ENCODE results near the gene BMP6. TPM values are rescaled to one million over a fixed set of nuclear protein-coding genes. Genes with fewer than 3 reads are reported as not detected.

The BMP6 gene
- total RNA-seq, 1 experiment from 2014 or later = 13.6 TPM

DNA sequence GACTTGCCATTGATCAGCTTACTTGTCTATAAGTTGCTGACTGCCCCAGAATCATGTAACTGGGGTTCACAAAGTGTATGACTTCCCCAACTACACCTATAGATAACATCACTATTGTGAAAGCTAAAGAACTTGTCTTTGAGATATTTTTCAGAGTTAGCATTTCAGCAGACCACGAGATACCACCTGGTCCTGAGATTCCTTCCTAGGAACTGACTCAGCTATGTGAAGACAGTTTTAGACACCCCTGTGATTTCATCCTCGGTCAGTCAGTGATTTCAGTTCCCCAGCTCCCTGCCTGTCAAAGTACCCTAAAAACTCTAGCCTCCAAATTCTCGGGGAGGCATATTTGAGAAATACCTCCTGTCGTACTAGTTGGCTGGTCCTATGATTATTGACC, 122.3 kb downstream of the BMP6 start:
- POLR2A ChIA-PET = no interaction called here
- Histone ChIP-seq H3K4me1 (ENCODE audit: control insufficient read depth, insufficient read depth, low read length) (no peaks in the 10 kb centered on the region), H3K36me3 (ENCODE audit: control insufficient read depth, insufficient read depth, low read length) (no peaks in the 10 kb centered on the region), H3K27ac (ENCODE audit: low read length) (no peak overlapping the region), H3K27me3 (ENCODE audit: control insufficient read depth, insufficient read depth, low read length) (no peaks in the 10 kb centered on the region), H3K9me3 (ENCODE audit: control insufficient read depth, insufficient read depth, low read depth, low read length) (peaks cover 20% of the 10 kb centered on the region; the same call in 1 of the 2 replicates), H3K4me3 (ENCODE audit: low read depth in 2 of 2, low read length in 2 of 2) (no peak overlapping the region)
- intact Hi-C loops (cut with micrococcal nuclease; ENCODE audit: unreplicated experiment) = no loop called here
- CTCF ChIA-PET = no interaction called here
- no TSS peak for BruUV-seq (replicated peaks)
- ATAC-seq (no peak), DNase-seq (ENCODE audit: low read depth, low spot score) (no peak)
- in situ Hi-C loops (cut with HindIII; ENCODE audit: low pct_unique_long_range_greater_than_20kb, low sequenced_read_pairs) = no loop called here
- TF ChIP-seq, protein P1, sequence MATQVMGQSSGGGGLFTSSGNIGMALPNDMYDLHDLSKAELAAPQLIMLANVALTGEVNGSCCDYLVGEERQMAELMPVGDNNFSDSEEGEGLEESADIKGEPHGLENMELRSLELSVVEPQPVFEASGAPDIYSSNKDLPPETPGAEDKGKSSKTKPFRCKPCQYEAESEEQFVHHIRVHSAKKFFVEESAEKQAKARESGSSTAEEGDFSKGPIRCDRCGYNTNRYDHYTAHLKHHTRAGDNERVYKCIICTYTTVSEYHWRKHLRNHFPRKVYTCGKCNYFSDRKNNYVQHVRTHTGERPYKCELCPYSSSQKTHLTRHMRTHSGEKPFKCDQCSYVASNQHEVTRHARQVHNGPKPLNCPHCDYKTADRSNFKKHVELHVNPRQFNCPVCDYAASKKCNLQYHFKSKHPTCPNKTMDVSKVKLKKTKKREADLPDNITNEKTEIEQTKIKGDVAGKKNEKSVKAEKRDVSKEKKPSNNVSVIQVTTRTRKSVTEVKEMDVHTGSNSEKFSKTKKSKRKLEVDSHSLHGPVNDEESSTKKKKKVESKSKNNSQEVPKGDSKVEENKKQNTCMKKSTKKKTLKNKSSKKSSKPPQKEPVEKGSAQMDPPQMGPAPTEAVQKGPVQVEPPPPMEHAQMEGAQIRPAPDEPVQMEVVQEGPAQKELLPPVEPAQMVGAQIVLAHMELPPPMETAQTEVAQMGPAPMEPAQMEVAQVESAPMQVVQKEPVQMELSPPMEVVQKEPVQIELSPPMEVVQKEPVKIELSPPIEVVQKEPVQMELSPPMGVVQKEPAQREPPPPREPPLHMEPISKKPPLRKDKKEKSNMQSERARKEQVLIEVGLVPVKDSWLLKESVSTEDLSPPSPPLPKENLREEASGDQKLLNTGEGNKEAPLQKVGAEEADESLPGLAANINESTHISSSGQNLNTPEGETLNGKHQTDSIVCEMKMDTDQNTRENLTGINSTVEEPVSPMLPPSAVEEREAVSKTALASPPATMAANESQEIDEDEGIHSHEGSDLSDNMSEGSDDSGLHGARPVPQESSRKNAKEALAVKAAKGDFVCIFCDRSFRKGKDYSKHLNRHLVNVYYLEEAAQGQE (IDR thresholded peaks at IDR 0.05; ENCODE audit: insufficient read depth in 1 of 2, low read depth in 2 of 2, low read length in 1 of 2) = no peak
- TF ChIP-seq, protein P2, sequence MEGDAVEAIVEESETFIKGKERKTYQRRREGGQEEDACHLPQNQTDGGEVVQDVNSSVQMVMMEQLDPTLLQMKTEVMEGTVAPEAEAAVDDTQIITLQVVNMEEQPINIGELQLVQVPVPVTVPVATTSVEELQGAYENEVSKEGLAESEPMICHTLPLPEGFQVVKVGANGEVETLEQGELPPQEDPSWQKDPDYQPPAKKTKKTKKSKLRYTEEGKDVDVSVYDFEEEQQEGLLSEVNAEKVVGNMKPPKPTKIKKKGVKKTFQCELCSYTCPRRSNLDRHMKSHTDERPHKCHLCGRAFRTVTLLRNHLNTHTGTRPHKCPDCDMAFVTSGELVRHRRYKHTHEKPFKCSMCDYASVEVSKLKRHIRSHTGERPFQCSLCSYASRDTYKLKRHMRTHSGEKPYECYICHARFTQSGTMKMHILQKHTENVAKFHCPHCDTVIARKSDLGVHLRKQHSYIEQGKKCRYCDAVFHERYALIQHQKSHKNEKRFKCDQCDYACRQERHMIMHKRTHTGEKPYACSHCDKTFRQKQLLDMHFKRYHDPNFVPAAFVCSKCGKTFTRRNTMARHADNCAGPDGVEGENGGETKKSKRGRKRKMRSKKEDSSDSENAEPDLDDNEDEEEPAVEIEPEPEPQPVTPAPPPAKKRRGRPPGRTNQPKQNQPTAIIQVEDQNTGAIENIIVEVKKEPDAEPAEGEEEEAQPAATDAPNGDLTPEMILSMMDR (IDR thresholded peaks at IDR 0.05) = no peak
- no peak for TF ChIP-seq TCF7L2 (IDR thresholded peaks at IDR 0.05; ENCODE audit: low read depth, low read length)
- no peak for TF ChIP-seq SIN3A (IDR thresholded peaks at IDR 0.05; ENCODE audit: borderline replicate concordance, insufficient read depth, low read depth, low read length)
- no peak for TF ChIP-seq POLR2AphosphoS5 (IDR thresholded peaks at IDR 0.05; ENCODE audit: low read depth, low read length)

DNA sequence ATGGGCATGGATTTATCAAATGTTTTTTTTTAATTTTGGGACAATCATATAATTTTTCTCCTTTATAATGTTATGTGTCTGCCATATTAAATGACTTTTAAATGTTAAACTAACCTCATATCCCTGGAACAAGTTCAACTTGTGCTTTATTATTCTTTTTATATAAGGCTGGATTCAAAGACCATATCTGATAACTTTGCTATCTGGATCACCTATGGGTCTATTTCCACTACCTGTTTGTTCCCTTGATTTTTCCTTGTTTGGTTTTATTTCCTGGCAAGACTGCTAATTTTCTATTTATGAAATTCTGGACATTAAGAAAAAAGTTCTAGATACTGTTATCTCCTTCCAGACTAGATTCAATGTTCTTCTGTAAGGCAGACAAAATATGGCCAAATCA, 125.9 kb downstream of the BMP6 start:
- POLR2A ChIA-PET = no interaction called here
- in situ Hi-C loops (cut with HindIII; ENCODE audit: low pct_unique_long_range_greater_than_20kb, low sequenced_read_pairs) = no loop called here
- H3K27ac ChIP-seq (ENCODE audit: low read length) = no peak overlapping the region
- intact Hi-C loops (cut with micrococcal nuclease; ENCODE audit: unreplicated experiment) = no loop called here
- peaks cover 20% of the 10 kb centered on the region; the same call in 1 of the 2 replicates for H3K9me3 ChIP-seq (ENCODE audit: control insufficient read depth, insufficient read depth, low read depth, low read length)
- DNase-seq (ENCODE audit: low read depth, low spot score) (no peak), ATAC-seq (no peak)
- no TSS peak for BruUV-seq (replicated peaks)
- H3K27me3 ChIP-seq (ENCODE audit: control insufficient read depth, insufficient read depth, low read length) = no peaks in the 10 kb centered on the region
- no peak overlapping the region for H3K4me3 ChIP-seq (ENCODE audit: low read depth in 2 of 2, low read length in 2 of 2)
- H3K36me3 ChIP-seq (ENCODE audit: control insufficient read depth, insufficient read depth, low read length) = no peaks in the 10 kb centered on the region
- TF ChIP-seq, protein P2 (IDR thresholded peaks at IDR 0.05) = no peak
- TF ChIP-seq TCF7L2 (IDR thresholded peaks at IDR 0.05; ENCODE audit: low read depth, low read length) (no peak), POLR2AphosphoS5 (IDR thresholded peaks at IDR 0.05; ENCODE audit: low read depth, low read length) (no peak), SIN3A (IDR thresholded peaks at IDR 0.05; ENCODE audit: borderline replicate concordance, insufficient read depth, low read depth, low read length) (no peak)
- TF ChIP-seq, protein P1 (IDR thresholded peaks at IDR 0.05; ENCODE audit: insufficient read depth in 1 of 2, low read depth in 2 of 2, low read length in 1 of 2) = no peak
- CTCF ChIA-PET = no interaction called here
- no peaks in the 10 kb centered on the region for H3K4me1 ChIP-seq (ENCODE audit: control insufficient read depth, insufficient read depth, low read length)
